Measurements from ENCODE around the gene PTPRN2.

Gene PTPRN2

GRCh38 chr7:158101821-158102450, 485.7 kb downstream of the PTPRN2 start:
- DNase-seq: no peak

GRCh38 chr7:158098125-158099030, 489.2 kb downstream of the PTPRN2 start:
- DNase-seq: no peak

GRCh38 chr7:158097453-158098124, 490.0 kb downstream of the PTPRN2 start:
- DNase-seq: no peak

GRCh38 chr7:158097106-158097452, 490.5 kb downstream of the PTPRN2 start:
- DNase-seq: no peak

- DNase-seq: no peak
These were observed 491.0 kb downstream of the PTPRN2 start for GRCh38 chr7:158096582-158096981.

GRCh38 chr7:158094671-158095226, 492.9 kb downstream of the PTPRN2 start:
- DNase-seq: no peak

GRCh38 chr7:158094046-158094445, 493.6 kb downstream of the PTPRN2 start:
- no peak for DNase-seq

- no peak for DNase-seq
These were observed 494.3 kb downstream of the PTPRN2 start for GRCh38 chr7:158093156-158093796.

- DNase-seq: no peak
These were observed 500.4 kb downstream of the PTPRN2 start for GRCh38 chr7:158087196-158087595.

- no peak for DNase-seq
These were observed 501.6 kb downstream of the PTPRN2 start for GRCh38 chr7:158085741-158086695.

GRCh38 chr7:158084555-158084954, 503.1 kb downstream of the PTPRN2 start:
- no peak for DNase-seq

GRCh38 chr7:158083526-158084310, 503.9 kb downstream of the PTPRN2 start:
- DNase-seq: no peak

- no peak for DNase-seq
These were observed 504.9 kb downstream of the PTPRN2 start for GRCh38 chr7:158082761-158083160.

- DNase-seq: no peak
These were observed 506.7 kb downstream of the PTPRN2 start for GRCh38 chr7:158080899-158081445.

- DNase-seq: no peak
These were observed 509.4 kb downstream of the PTPRN2 start for GRCh38 chr7:158077934-158078910.

GRCh38 chr7:158077151-158077840, 510.3 kb downstream of the PTPRN2 start:
- no peak for DNase-seq

GRCh38 chr7:158076656-158077055, 511.0 kb downstream of the PTPRN2 start:
- DNase-seq: no peak

GRCh38 chr7:158076215-158076614, 511.4 kb downstream of the PTPRN2 start:
- DNase-seq: no peak

GRCh38 chr7:158075633-158076001, 512.0 kb downstream of the PTPRN2 start:
- no peak for DNase-seq
